HG03280 (cell line): ENCODE data around the gene SGK1.
"Not testable (repeated sequence)": the region's sequence is repeated elsewhere in the genome, so short reads cannot be mapped to it uniquely, and the experiment has no call there.

ENCODE experiments used
- ATAC-seq: cut with Tn5 transposase; IDR thresholded peaks from one replicate; pipeline ENCODE4 v1.9.1; 2021; ENCODE audit warnings: mild to moderate bottlenecking, moderate library complexity; ENCODE audit not compliant: unreplicated experiment

SGK1 gene

GRCh38 chr6:134307870-134308269 is 10.0 kb downstream of the SGK1 start:
- no peak for ATAC-seq

- ATAC-seq = no peak
Measured at GRCh38 chr6:134307075-134307474, 10.8 kb downstream of the SGK1 start.

GRCh38 chr6:134304381-134304780 is 13.5 kb downstream of the SGK1 start:
- not testable (repeated sequence) for ATAC-seq

GRCh38 chr6:134303891-134304290 is 14.0 kb downstream of the SGK1 start:
- ATAC-seq = no peak

- ATAC-seq = no peak
Measured at GRCh38 chr6:134299236-134299635, 18.7 kb downstream of the SGK1 start.

- ATAC-seq = no peak
Measured at GRCh38 chr6:134296762-134297161, 21.1 kb downstream of the SGK1 start.

GRCh38 chr6:134295953-134296553 is 21.9 kb downstream of the SGK1 start:
- peak; percentile 65 for ATAC-seq

- no peak for ATAC-seq
Measured at GRCh38 chr6:134293659-134294161, 24.2 kb downstream of the SGK1 start.

GRCh38 chr6:134291156-134291555 is 26.8 kb downstream of the SGK1 start:
- ATAC-seq = no peak

GRCh38 chr6:134289204-134289575 is 28.7 kb downstream of the SGK1 start:
- no peak for ATAC-seq

GRCh38 chr6:134288538-134289203 is 29.2 kb downstream of the SGK1 start:
- peak; percentile 60 for ATAC-seq

GRCh38 chr6:134287859-134288537 is 29.9 kb downstream of the SGK1 start:
- ATAC-seq = peak; percentile 39

GRCh38 chr6:134282816-134283215 is 35.1 kb downstream of the SGK1 start:
- no peak for ATAC-seq

GRCh38 chr6:134281388-134281787 is 36.5 kb downstream of the SGK1 start:
- ATAC-seq = no peak

GRCh38 chr6:134278000-134278399 is 39.9 kb downstream of the SGK1 start:
- ATAC-seq = no peak

GRCh38 chr6:134276891-134277377 is 41.0 kb downstream of the SGK1 start:
- not testable (repeated sequence) for ATAC-seq

- ATAC-seq = no peak
Measured at GRCh38 chr6:134272374-134272773, 45.5 kb downstream of the SGK1 start.

- no peak for ATAC-seq
Measured at GRCh38 chr6:134267917-134268361, 50.0 kb downstream of the SGK1 start.

GRCh38 chr6:134266776-134267175 is 51.1 kb downstream of the SGK1 start:
- no peak for ATAC-seq

GRCh38 chr6:134261766-134262165 is 56.1 kb downstream of the SGK1 start:
- ATAC-seq = no peak

GRCh38 chr6:134258849-134259306 is 59.0 kb downstream of the SGK1 start:
- ATAC-seq = no peak

GRCh38 chr6:134257516-134257915 is 60.4 kb downstream of the SGK1 start:
- no peak for ATAC-seq
